NCI-H2227 (cell line): Measurements from ENCODE around the gene NAV2.
"Not testable (repeated sequence)": the region's sequence is repeated elsewhere in the genome, so short reads cannot be mapped to it uniquely, and the experiment has no call there.

Experiments
- DNase-seq: peaks from one replicate; lab custom pipeline; 2025; ENCODE audit not compliant: unreplicated experiment; lab: John Stamatoyannopoulos, UW

NAV2 gene

DNA sequence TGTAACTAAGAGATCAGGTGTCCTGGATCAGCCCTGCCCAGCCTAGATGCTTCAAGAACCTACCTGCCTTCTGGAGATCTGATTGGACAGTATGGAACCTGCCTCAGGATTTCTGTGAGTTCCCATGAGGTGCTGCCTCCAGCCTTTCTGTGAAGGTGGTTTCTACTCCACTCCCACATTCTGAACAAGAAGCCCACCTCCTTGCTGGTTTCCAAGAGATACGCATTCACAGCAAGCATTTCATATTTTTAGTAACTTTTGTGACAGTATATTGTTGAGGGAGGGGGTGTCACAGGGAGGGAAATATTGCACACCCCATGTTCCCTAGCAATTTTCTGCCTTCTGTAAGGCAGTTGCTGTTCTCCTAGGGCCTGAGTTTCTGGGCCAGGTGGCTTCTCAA, 204.4 kb downstream of the NAV2 start:
- DNase-seq: no peak

DNA sequence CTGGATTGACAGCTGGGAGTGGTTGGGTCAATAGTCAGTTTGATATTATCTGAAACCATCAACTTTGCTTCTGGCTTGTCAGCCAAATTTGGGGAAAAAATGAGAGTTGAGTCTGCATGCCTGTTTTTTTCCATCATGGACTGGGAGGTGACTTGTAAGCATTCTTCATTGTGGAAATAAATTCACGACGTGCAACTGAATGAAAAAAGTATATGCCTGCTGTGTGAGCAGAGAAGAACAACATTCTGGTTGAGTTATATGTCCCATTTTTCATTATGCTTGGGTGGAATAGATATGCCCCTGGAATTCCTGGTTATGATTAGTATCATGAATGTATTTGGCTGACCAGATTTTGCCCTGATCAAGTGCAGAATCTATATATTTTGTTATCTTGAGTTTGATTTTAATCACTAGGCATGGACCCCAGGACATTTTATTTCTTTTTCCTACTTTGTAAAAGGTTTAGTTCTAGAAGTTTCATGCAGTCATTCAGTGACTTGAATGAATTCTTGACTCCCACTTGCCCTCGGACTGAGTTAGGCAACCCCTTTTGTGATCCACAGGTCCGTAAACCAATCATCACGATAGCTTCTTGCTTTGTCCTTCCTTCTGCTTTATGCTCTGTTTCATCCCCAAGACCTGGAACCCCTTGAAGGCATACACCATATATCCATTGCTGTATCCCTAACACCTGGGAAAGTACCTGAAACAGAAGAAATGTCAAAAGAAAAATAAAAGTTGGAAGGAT, 205.8 kb downstream of the NAV2 start:
- no peak for DNase-seq

DNA sequence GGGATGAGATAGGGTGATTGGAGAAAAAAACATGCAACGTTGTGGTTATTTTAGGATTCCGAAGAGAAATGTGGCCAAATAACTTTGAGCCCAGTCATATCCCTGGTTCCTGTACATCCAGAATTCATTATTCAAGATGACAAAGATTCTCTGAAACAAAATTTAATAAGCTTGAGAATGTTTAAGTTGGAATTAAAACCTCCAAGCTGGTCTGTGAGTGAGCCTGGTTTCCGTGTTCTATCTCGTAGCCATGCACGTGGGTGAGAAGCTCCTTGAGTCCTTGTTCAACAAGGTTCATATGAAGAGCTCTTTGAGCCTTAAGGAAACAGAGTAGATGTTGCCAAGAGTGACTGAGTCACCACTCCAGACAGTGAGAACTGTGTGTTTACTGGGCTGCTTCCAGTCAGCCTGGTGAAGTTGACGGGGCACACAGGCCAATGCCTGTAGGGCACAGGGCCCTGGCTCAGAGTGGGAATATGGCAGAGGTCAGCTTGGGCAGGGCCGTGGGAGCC, 206.5 kb downstream of the NAV2 start:
- DNase-seq: no peak

DNA sequence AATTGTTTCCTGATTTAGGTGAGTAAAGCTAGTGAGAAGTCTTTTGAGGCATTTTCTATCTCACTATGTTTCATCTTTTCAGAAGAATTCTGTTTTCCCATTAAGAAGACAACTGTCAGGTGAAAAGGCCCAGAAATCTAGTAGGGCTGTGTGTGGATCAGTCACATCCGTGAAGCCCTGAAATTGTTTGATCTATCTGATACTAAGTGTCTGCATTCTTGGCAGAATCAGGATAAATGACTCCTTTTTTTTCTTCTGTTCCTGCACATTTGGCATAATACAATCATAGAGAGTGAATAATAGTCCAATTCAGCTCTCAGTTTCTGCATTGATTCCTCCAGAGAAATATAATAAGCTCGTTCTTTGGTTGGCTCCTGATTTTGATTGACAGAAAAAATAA, 208.3 kb downstream of the NAV2 start:
- no peak for DNase-seq

DNA sequence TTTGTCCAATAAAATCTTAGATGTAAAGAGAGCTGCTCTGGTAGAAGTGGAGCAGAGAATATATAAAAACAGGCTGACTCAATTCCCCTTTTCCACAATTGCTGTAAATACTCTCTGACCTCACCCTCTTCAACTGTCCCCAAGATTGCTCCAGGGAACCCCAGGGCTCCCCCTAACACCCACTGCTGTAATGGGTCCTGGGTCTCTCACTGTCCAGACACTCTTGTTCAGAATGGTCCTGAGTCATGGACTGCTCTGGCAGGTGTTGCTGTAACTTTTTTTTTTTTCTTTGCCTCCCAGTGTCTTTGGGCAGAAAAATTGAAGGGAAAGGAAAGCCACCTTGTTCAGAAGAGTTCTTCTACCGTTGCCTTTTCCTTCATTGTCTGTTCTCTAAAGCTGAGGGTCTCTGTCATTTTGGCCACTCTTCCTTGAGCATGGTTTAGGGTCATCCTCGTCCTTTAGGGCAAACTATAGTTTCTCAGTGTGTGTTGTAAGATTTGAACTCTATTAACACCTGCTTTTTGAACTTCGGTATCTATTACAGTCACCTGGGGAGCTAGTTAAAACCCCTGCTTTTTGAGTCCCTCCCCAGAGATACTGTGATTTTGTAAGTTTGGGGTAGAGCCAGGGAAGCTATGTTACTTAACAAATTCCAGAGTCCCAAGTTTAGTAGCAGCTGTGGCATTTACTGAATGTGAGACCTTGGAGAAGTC, 209.5 kb downstream of the NAV2 start:
- no peak for DNase-seq

DNA sequence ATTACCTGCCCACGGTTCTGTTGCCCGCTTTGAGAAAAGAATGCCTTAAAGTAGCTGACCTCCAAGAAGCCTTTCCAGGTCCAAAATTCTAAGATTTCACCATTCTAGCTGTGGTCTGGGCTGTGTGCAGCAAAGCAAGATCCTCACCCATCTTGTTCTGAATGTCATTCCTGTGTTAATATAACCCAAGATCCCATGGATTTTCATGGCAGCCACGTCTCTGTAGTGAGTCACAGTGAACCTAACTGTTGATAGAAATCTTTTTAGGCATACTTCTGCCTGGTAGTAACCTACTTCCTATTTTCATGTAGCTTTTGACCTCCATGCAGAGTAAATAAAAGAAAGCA, 210.0 kb downstream of the NAV2 start:
- no peak for DNase-seq

DNA sequence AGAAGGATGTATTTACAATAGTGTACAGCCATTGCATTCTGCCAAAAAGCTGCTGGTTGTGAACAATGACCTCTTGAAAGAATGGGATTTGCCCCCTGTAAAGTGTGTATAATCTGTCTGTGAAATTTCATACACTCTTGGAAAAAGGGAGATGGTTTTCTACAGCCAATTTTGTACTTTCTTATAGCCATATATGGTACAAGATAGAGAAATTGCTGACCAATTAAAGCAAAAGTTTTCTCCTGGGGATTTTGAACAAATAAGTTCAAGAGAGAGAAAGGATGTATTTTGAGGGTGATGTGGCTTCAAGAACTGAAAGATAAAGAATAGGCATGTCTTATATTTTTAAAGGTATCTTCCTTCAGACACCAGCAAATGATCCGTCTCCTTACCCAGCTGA, 211.0 kb downstream of the NAV2 start:
- DNase-seq: no peak

DNA sequence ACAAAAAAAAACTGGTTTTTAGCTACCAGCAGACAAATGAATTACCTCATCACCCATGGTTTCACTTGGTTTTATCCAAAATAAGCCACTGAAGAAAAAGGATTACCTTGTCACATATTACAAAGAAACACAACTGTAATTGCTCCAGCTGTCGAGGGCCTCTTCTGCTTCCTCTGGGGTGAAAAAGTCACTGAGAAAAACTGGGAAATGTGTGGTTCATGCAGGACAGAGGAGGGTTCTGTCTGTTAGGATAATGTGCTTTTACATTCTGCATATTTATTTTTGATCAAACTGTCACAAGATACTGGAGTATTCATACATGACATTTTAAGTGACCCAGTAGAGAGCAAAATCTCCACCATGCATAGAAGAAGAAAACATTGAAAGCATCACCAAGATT, 211.7 kb downstream of the NAV2 start:
- DNase-seq: no peak

DNA sequence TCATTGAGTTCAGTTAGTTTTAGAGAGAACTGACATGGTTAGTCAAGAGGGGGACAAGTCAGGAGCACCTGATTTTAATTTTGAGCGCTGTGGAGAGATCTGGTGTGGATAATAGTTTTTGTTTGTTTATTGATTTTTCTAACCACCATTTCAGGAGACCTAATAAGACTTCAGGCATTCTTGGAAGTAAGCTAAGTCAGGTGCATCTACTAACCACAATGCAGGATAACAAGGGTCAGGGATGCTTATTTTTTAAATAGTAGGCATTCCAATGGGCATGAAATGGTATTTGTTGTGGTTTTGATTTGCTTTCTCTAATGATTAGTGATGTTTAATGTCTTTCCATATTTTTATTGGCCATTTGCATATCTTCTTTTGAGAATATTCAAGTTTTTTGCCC, 212.1 kb downstream of the NAV2 start:
- no peak for DNase-seq

DNA sequence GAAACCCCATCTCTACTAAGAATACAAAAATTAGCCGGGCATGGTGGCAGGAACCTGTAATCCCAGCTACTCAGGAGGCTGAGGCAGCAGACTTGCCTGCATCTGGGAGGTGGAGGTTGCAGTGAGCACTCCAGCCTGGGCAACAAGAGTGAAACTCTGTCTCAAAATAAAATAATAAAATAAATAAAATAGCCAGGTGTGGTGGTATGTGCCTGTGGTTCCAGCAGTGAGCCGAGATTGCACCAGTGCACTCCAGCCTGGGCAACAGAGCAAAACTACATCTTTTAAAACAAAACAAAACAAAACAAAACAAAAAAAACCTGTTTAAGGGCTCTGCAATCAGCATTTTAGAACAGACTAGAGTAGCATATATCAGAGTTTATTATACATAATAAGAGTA, 214.8 kb downstream of the NAV2 start:
- DNase-seq: not testable (repeated sequence)

DNA sequence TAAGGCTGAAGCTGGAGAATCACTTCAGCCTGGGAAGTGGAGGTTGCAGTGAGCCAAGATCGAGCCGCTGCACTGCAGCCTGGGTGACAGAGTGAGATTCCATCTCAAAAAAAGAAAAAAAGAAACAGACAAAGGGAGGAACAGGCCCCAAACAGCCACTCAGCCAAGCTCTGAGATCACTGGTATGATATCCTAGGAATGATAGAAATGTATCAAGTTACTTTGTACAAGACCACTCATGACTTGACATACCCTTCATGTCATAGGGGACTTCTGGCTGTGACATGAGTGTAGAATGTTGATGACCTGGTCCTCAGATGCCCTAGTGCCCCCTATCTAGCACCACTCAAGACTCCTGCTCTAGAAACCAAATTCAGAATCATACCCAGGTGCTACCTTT, 216.5 kb downstream of the NAV2 start:
- DNase-seq: no peak

DNA sequence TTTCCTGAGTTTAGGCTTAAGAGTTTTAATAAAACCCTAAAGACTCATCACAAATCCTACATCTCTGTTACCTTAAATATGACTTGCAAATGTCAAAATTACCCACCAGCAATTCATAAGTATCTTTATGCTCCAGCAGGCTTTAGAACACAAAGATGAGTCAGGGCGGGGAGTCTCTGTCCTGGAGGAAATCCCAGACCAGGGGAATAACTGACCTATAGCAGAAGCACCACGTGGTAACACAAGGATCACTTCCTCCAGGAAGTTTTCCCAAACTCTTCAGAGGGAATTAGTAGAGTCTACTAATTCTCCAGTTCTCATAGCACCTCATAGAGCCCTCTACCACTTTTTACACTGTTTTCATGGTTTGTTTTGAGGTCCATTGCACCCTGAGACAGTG, 217.0 kb downstream of the NAV2 start:
- no peak for DNase-seq

DNA sequence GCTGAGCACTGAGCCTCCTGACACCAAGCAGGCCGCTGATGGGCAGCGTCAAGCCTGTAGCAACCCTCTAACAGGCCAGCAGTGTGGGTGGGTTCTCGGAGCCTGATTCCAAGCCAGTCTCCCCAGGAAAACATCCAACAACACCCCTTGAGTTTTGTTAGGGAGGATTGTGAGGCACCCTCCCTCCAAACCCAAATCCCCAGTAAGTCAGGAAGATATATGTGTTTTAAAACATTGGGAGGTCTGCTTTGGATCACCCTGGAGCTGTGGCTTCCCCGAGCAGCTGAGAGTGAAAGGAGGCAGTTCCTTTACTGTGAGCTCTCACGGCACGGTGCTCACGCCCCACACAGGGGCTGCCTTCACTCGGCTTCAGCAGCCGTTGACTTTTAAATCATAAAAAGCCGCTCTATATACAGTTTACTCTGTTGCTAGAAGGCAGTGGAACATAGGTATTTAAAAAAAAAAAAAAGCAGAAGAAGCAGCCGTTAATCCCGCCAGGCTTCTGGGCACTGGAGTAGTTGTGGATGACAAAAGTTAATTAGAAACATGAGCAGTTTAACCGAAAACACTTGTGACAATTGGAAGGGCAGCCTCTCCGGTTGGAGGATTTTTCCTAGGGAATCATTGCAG, 218.6 kb downstream of the NAV2 start:
- DNase-seq: peak; percentile 49

DNA sequence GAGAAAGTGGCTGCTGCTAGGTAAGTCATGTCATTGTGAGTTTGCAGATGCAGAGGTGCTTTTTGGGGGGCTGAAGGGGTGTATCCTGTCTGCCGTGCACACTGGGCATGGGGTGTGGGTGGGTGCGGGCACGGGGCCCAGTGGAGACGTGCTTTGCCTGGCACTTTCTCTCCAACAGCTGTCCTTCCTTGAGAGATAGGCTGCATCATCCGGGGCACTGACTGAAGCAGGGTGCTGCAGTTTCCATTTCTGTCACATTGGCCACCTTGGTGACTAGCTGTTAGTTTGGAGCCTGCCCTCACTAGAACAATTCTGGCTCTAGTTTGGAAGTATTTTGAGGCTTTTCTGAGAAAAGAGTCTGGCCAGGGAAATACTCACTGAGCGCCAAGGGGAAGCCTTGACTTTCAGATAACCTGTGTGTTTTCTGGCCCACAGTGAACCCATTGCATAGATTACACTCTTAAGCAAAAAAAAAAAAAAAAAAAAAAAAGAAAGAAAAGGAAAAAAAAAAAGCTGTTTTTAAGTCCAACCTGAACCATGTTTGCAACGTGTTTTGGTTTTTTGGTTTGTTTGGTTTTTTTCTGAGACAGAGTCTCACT, 219.2 kb downstream of the NAV2 start:
- DNase-seq: no peak

DNA sequence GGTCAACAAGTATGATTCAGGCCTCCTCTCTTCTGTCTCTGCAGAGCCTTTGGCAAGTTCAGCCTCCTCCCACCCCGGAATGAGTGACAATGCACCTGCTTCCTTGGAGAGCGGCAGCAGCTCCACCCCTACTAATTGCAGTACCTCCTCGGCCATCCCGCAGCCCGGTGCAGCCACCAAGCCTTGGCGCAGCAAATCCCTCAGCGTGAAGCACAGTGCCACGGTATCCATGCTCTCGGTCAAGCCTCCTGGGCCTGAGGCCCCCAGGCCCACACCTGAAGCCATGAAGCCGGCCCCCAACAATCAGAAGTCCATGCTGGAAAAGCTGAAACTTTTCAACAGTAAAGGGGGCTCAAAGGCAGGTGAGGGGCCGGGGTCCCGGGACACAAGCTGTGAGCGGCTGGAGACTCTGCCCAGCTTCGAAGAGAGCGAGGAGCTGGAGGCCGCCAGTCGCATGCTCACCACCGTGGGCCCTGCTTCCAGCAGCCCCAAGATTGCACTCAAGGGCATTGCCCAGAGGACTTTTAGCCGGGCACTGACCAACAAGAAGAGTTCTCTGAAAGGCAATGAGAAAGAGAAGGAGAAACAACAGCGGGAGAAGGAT, 220.6 kb downstream of the NAV2 start:
- no peak for DNase-seq

DNA sequence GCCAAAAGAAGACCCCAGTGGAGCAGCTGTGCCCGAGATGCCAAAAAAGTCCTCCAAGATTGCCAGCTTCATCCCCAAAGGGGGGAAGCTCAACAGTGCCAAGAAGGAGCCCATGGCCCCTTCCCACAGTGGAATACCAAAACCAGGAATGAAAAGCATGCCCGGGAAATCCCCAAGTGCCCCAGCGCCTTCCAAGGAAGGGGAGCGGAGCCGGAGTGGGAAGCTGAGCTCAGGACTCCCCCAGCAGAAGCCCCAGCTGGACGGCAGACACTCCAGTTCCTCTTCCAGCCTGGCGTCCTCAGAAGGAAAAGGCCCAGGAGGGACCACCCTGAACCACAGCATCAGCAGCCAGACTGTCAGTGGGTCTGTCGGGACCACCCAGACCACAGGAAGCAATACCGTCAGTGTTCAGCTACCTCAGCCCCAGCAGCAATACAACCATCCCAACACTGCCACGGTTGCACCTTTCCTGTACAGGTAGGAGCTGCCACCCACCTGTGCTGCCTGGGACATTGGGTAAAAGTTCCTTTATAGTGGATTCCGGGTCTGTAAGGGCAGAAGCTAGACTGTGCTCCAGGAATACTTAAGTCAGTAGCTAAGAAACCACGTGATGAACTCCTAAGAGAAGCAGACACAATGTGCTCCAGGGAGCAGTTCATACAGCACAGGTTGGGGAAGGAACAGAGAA, 221.3 kb downstream of the NAV2 start:
- no peak for DNase-seq

DNA sequence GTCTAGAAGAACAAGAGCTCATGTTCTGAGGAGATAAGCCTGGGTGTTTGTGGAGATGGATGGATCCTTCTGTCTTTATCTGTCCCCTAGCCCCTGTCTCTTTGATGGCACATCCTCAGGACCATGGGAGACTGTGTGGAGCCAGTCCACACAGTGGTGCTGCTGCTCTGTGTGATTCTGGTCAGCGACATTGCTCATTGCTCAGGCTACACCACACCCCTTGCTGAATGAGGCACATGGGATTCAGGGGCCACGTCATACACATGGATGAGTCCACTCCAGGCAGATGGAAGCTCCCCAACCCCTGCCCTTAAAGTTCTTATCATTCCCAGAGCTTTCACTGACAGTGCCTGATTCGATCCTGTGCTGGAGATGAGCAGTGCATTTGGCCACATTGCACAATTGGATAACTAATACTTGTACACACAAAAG, 222.2 kb downstream of the NAV2 start:
- no peak for DNase-seq

DNA sequence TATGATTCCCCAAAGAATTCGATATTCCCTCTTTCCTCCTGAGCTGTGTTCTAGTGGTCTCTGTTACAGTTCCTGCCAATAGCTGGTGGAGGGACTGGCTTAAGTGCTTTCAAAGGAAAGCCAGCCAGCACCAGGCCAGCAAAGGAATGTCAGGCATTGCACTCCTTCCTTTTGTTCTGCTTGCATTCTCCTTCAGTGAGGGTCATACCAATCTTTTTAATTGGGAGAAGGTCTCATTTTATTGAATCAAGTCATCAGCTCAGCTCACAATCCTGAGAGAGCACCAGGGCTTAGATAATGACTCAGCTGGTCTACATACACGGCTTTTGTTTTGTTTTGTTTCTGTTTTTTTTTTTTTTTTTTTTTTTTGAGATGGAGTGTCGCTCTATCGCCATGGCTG, 222.9 kb downstream of the NAV2 start:
- DNase-seq: peak; percentile 23

DNA sequence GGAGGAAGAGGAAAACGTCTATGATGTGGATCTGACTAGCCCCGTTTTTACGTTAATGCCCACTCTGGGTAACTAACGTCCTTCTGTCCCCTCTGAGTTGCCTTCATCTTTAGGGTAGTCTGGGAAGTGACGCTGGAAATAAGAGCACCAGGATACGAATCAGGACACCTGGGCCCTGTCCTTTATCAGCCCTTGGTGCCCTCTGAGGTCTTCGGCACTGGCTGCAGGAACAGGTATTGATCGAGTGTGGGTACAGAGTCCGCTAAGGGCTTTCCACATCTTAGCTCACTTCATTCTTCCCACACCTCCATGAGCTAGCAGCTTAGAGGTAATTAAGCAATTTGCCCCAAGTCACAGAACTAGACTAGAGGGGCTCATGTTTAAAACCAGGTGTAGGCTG, 223.8 kb downstream of the NAV2 start:
- DNase-seq: no peak

DNA sequence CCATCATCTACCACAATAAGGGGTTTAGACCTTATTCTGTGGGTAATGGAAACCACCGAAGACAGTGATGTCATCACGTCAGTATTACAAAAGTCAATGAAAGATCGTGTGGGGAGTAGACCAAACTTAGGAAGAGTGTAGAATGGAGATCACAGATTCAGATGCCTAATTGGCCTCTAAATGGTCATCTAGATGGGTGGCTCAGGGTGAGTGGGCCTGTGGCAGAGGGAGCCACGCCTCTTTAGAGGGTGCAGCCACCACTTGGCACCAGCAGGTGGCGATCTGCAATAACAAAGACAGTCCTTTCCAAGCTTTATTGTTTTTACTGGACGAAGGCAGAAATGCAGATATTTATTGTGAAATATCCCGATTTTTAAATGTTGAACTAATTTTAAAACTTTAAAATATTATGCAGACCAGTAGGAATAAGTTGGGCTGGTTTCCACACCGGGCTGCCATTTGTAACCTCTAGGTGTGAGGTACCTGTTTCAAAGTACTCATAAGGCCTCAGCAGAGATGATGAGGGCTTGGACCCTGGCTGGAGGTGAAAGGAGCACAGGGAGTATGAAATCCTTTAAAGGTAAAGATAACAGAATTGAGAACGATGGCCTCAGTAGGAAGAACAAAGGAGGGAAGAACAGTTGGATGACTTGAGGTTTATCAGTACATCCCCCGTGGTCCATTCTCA, 225.7 kb downstream of the NAV2 start:
- peak; percentile 78 for DNase-seq
